MV-4-11 (cell line): ENCODE data around the gene OR4X2.
"Not testable (repeated sequence)": the region's sequence is repeated elsewhere in the genome, so short reads cannot be mapped to it uniquely, and the experiment has no call there.

Experiments used
- DNase-seq: peaks from one replicate; lab custom pipeline; 2025; lab: John Stamatoyannopoulos, UW

Gene OR4X2

GRCh38 chr11:48244804-48245203 is at the start of gene OR4X2:
Gene OR4X2, plus strand, starts transcription at chr11:48245104. Its CDS starts 0 bp downstream, at chr11:48245104.
- DNase-seq: no peak

- DNase-seq: no peak
These were observed 37.0 kb upstream of the OR4X2 start for GRCh38 chr11:48207881-48208280.

- no peak for DNase-seq
These were observed 34.9 kb upstream of the OR4X2 start for GRCh38 chr11:48210052-48210451.

- DNase-seq: no peak
These were observed 28.4 kb upstream of the OR4X2 start, which contains the start of gene OR4B1 for GRCh38 chr11:48216510-48216909. Gene OR4B1, plus strand, starts transcription at chr11:48216810. Its CDS starts 0 bp downstream, at chr11:48216810.

GRCh38 chr11:48228761-48229160 is 16.1 kb upstream of the OR4X2 start:
- no peak for DNase-seq

- not testable (repeated sequence) for DNase-seq
These were observed 14.8 kb upstream of the OR4X2 start for GRCh38 chr11:48230057-48230456.

- DNase-seq: no peak
These were observed 7.2 kb upstream of the OR4X2 start for GRCh38 chr11:48237727-48238126.

GRCh38 chr11:48242501-48242900 is 2.4 kb upstream of the OR4X2 start:
- DNase-seq: no peak

GRCh38 chr11:48248902-48249301 is 4.0 kb downstream of the OR4X2 start:
- no peak for DNase-seq

- DNase-seq: no peak
These were observed 16.7 kb downstream of the OR4X2 start for GRCh38 chr11:48261600-48261999.

GRCh38 chr11:48263423-48263911 is 18.6 kb downstream of the OR4X2 start, which contains the start of gene OR4X1:
Gene OR4X1, plus strand, starts transcription at chr11:48263861. Its CDS starts 0 bp downstream, at chr11:48263861.
- DNase-seq: no peak

- DNase-seq: no peak
These were observed 25.7 kb downstream of the OR4X2 start for GRCh38 chr11:48270621-48271020.

- no peak for DNase-seq
These were observed 27.7 kb downstream of the OR4X2 start for GRCh38 chr11:48272606-48273005.
